Skeletal muscle satellite cell (primary cell): ENCODE results near the gene ANO10. TPM values are rescaled to one million over a fixed set of nuclear protein-coding genes. Genes with fewer than 3 reads are reported as not detected.

Source experiments
- H3K27me3 ChIP-seq: 2 replicates; pipeline ENCODE4 v1.7.0; 2013; ENCODE audit warnings: low read length; ENCODE audit not compliant: control insufficient read depth, insufficient read depth
- H3K36me3 ChIP-seq: 2 replicates; pipeline ENCODE4 v1.7.0; 2013; ENCODE audit warnings: mild to moderate bottlenecking, control low read depth, low read length; ENCODE audit not compliant: insufficient read depth
- H3K4me1 ChIP-seq: 2 replicates; pipeline ENCODE4 v1.7.0; 2013; ENCODE audit warnings: low read length; ENCODE audit not compliant: control insufficient read depth, insufficient read depth
- H3K4me2 ChIP-seq: 2 replicates; pipeline ENCODE4 v1.7.0; 2013; ENCODE audit warnings: mild to moderate bottlenecking, low read length
- H3K4me3 ChIP-seq: 2 replicates; pipeline ENCODE4 v1.7.0; 2013; ENCODE audit warnings: low read length
- H3K9ac ChIP-seq: 2 replicates; pipeline ENCODE4 v1.7.0; 2013; ENCODE audit warnings: mild to moderate bottlenecking, low read depth, low read length, moderate library complexity
- H3K9me3 ChIP-seq: replicated peaks from 2 replicates; pipeline ENCODE4 v1.7.0; 2013; ENCODE audit warnings: mild to moderate bottlenecking, control low read depth, low read length
- small RNA-seq: library from RNA; depleted of rRNA; stranded (forward); fragments of <200 nt; gene quantifications from one replicate; pipeline ENCODE3, GENCODE V24; 2012

Gene ANO10

DNA sequence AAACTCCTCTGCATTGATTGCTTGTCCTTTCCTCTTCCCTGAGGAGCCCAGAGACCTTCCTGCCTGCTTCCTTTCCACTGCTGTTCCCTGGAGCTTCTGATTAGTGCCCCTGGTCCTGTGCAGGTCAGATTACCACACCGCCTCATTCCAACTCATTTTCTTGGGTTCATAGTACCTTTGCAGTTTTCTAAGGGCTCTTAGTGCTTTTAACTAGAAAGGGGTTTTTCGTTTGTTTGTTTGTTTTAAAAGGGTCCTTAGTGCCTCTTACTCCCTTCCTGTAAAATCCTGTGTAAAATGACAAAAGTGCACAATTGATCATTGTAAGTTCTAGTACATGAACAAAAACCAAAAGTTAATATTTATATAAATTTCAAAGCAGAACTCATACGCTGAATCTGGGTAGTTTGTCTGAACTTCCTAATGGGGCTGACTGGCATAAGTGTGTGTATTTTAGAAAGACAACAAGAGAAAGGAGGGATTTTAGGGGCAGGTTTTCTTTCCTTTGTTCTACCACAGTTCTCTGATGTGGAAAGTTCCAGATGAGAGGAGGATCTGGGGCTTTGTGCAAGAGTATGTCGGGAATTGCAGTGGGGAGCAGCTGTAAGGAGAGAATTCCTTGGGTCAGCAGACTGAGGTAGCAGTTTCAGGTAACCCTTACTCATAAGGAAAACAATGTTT, 304.9 kb downstream of the ANO10 start:
- Histone ChIP-seq H3K4me2 (no peak overlapping the region), H3K9me3 (no peaks in the 10 kb centered on the region), H3K9ac (no peak overlapping the region), H3K36me3 (peaks cover 13% of the 10 kb centered on the region), H3K27me3 (no peaks in the 10 kb centered on the region), H3K4me3 (no peak overlapping the region), H3K4me1 (peaks cover 9% of the 10 kb centered on the region)

Small RNAs within 50 kb of the gene (small RNA-seq; reads per million reads assigned to genes)
- not detected for gene RF00019
